GM12878 (cell line): Measurements from ENCODE around the gene APBA3. TPM values are rescaled to one million over a fixed set of nuclear protein-coding genes. Genes with fewer than 3 reads are reported as not detected.

ENCODE experiments used
- ATAC-seq: fragments of 200-7000 bp; cut with Tn5 transposase; 3 replicates; pipeline ENCODE4 v1.9.1; 2020; ENCODE audit warnings: mild to moderate bottlenecking, moderate library complexity
- BruUV-seq: library from RNA; stranded (reverse); fragments of 400-500 nt; replicated peaks from 2 replicates; lab custom pipeline; 2021; lab: Mats Ljungman, UMichigan
- CTCF ChIA-PET: fragments of 300-600 bp; sonication (Branson Sonifier 250); formaldehyde crosslinking; extraction: SDS; loops from one replicate; lab custom pipeline; 2021; ENCODE audit warnings: inconsistent platforms; lab: Yijun Ruan, JAX
- POLR2A ChIA-PET: fragments of 350-600 bp; formaldehyde crosslinking; extraction: SDS; loops from one replicate; lab custom pipeline; 2021; ENCODE audit warnings: inconsistent platforms; lab: Charles Lee
- RAD21 ChIA-PET: fragments of 300-600 bp; sonication (Branson Sonifier 250); formaldehyde crosslinking; loops from one replicate; lab custom pipeline; 2023; ENCODE audit warnings: antibody characterized with exemption; ENCODE audit not compliant: unreplicated experiment; lab: Charles Lee
- SMC1A ChIA-PET: fragments of 300-600 bp; sonication (Branson Sonifier 250); formaldehyde crosslinking; loops from one replicate; lab custom pipeline; 2023; ENCODE audit not compliant: unreplicated experiment, uncharacterized antibody; lab: Charles Lee
- DNase-seq: peaks from one replicate; pipeline ENCODE4 v3.0.0-alpha.2; 2011; ENCODE audit warnings: low read depth, low spot score
- FAIRE-seq: peaks from 3 replicates; lab custom pipeline; 2011; peaks lifted over from hg19 to GRCh38; lab: Jason Lieb, UNC
- H2AFZ ChIP-seq: 2 replicates; pipeline ENCODE4 v1.6.0; 2011; ENCODE audit warnings: low read depth, low read length, control low read depth; ENCODE audit not compliant: control insufficient read depth
- H3K27ac ChIP-seq: 2 replicates; pipeline ENCODE4 v1.5.1; 2011; ENCODE audit warnings: control low read depth; ENCODE audit not compliant: control insufficient read depth, insufficient read depth
- H3K27me3 ChIP-seq, 2 experiments: replicated peaks in 1 of 2; 2 replicates each; pipeline versions ENCODE4 v1.6.0 to v1.6.1; 2011; ENCODE audit warnings: low read length in 1 of 2; ENCODE audit not compliant: control insufficient read depth in 2 of 2, insufficient read depth in 2 of 2
- H3K36me3 ChIP-seq, 2 experiments: 2 replicates each; pipeline ENCODE4 v1.5.1; 2011; ENCODE audit warnings: low read length in 1 of 2; ENCODE audit not compliant: control insufficient read depth in 2 of 2, insufficient read depth in 2 of 2
- H3K4me1 ChIP-seq: 2 replicates; pipeline ENCODE4 v1.6.1; 2011; ENCODE audit warnings: mild to moderate bottlenecking, low read length, moderate library complexity, mixed read lengths; ENCODE audit not compliant: control insufficient read depth, insufficient read depth
- H3K4me2 ChIP-seq: 2 replicates; pipeline ENCODE4 v1.6.0; 2011; ENCODE audit warnings: control low read depth; ENCODE audit not compliant: control insufficient read depth, insufficient read depth
- H3K4me3 ChIP-seq: fragments of 200-600 bp; sonication (generic); 2 replicates; pipeline ENCODE4 v1.5.1; 2016
- H3K79me2 ChIP-seq: 2 replicates; pipeline ENCODE4 v1.6.0; 2011; ENCODE audit warnings: low read length; ENCODE audit not compliant: control insufficient read depth, insufficient read depth
- H3K9ac ChIP-seq: 2 replicates; pipeline ENCODE4 v1.8.0; 2011; ENCODE audit warnings: low read length, control low read depth, mixed read lengths; ENCODE audit not compliant: control insufficient read depth, insufficient read depth
- H3K9me3 ChIP-seq: replicated peaks from 3 replicates; pipeline ENCODE4 v1.5.1; 2011; ENCODE audit warnings: mild to moderate bottlenecking, low read length; ENCODE audit not compliant: control insufficient read depth, insufficient read depth
- H4K20me1 ChIP-seq: 2 replicates; pipeline ENCODE4 v1.6.0; 2011; ENCODE audit not compliant: control insufficient read depth, insufficient read depth
- BACH1 ChIP-seq: fragments of 450-650 bp; IDR thresholded peaks from 2 replicates; pipeline ENCODE4 v1.6.1; 2017; ENCODE audit warnings: mild to moderate bottlenecking, borderline replicate concordance
- HDAC2 ChIP-seq: fragments of 200-600 bp; sonication (generic); IDR thresholded peaks from 2 replicates; pipeline ENCODE4 v1.6.1; 2017
- IRF5 ChIP-seq: fragments of 450-650 bp; IDR thresholded peaks from 2 replicates; pipeline ENCODE4 v1.6.1; 2017; ENCODE audit warnings: borderline replicate concordance
- RELB ChIP-seq: fragments of 450-650 bp; IDR thresholded peaks from 2 replicates; pipeline ENCODE4 v1.6.1; 2017; ENCODE audit warnings: low read depth, mild to moderate bottlenecking, moderate library complexity
- SP1 ChIP-seq: IDR thresholded peaks from one replicate; pipeline ENCODE4 v1.6.1; 2011; ENCODE audit warnings: low read depth, low read length
- SRF ChIP-seq, 2 experiments: IDR thresholded peaks; 2 replicates each; pipeline ENCODE4 v1.6.1; 2011; ENCODE audit warnings: low read depth in 2 of 2, low read length in 2 of 2, mild to moderate bottlenecking in 1 of 2, moderate library complexity in 1 of 2
- USF2 ChIP-seq: IDR thresholded peaks from 2 replicates; pipeline ENCODE4 v1.6.1; 2011; ENCODE audit warnings: low read depth, low read length, improper control_type of control experiment, borderline replicate concordance
- ZNF274 ChIP-seq: IDR thresholded peaks from one replicate; pipeline ENCODE4 v1.8.0; 2011; ENCODE audit not compliant: insufficient read length, insufficient read depth
- ZSCAN29 ChIP-seq: fragments of 450-650 bp; IDR thresholded peaks from 2 replicates; pipeline ENCODE4 v1.6.1; 2017; ENCODE audit warnings: mild to moderate bottlenecking, moderate library complexity
- WGBS: methylation state at CpG from one replicate; pipeline ENCODE4 v1.1.6; 2016; ENCODE audit warnings: low lambda C conversion rate; ENCODE audit not compliant: insufficient replicate concordance, insufficient coverage; ENCODE audit errors: missing lambda C conversion rate; 5-methylcytosine and 5-hydroxymethylcytosine counted together
- in situ Hi-C: fragments of 300-500 bp; cut with MboI; formaldehyde crosslinking; loops from 9 replicates; pipeline ENCODE4 v1.14.3; 2018; ENCODE audit warnings: mixed read lengths
- intact Hi-C: fragments of 100-400 bp; cut with micrococcal nuclease; formaldehyde crosslinking; loops from one replicate; pipeline ENCODE4 v1.14.2; 2022; ENCODE audit not compliant: unreplicated experiment
- polyA plus RNA-seq, 11 experiments: library from polyadenylated mRNA; depleted of rRNA in 4 of 11; unstranded in 6 of 11; stranded (reverse) in 5 of 11; fragments of >200 nt; fragmentation: Nextera tagmentation in 4 of 11; fragmentation: Illumina TruSeq in 1 of 11; extraction: Ambion mirVana in 4 of 11; extraction: Trizol in 1 of 11; gene quantifications; 1 replicate in 1 of 11; 2 replicates in 10 of 11; pipeline versions ENCODE4 v1.2.1 to v1.2.3, GENCODE V29; 2011 to 2016; ENCODE audit warnings: inconsistent platforms in 2 of 11, missing spikeins in 2 of 11, low read depth in 1 of 11
- total RNA-seq, 4 experiments: library from RNA; depleted of rRNA in 3 of 4; stranded (reverse); fragments of >200 nt in 3 of 4; fragmentation: Illumina TruSeq in 1 of 4; extraction: Trizol in 1 of 4; gene quantifications; 2 replicates each; pipeline versions ENCODE4 v1.2.1 to v1.2.3, GENCODE V29; 2013 to 2021

APBA3 gene
- total and polyA plus RNA-seq, 10 of the 15 experiments (the other 5 are each of a cell fraction or from before 2014, with no cell fraction given): 0.31 to 36.4 (median 18.3) TPM

- TF ChIP-seq SRF (IDR thresholded peaks at IDR 0.05; ENCODE audit: low read depth in 2 of 2, low read length in 2 of 2): 0 out of 4 replicates have a peak, but pooled peaks of 1 of the 2 experiments have one; percentile 33
- TF ChIP-seq ZSCAN29: peak; percentile 94
These were observed 40.2 kb downstream of the APBA3 start (continued) for GRCh38 chr19:3721131-3721886.

GRCh38 chr19:3720349-3720917 lies 41.1 kb downstream of the APBA3 start:
- 18% methylated on average over 8 of the region's 9 CpGs for WGBS
- Histone ChIP-seq H3K27ac (no peak overlapping the region), H3K4me3 (no peak overlapping the region), H3K79me2 (no peaks in the 10 kb centered on the region), H3K36me3 (no peaks in the 10 kb centered on the region), H3K27me3 (peaks cover 1 to 3% of the 10 kb centered on the region in 2 experiments; a peak in 1 of 4 replicates), H2AFZ (no peak overlapping the region), H3K4me2 (no peak overlapping the region), H3K9ac (no peak overlapping the region), H3K4me1 (no peaks in the 10 kb centered on the region), H4K20me1 (no peaks in the 10 kb centered on the region), H3K9me3 (no peaks in the 10 kb centered on the region)
- ChIA-PET SMC1A (no interaction called here), POLR2A (no interaction called here), RAD21 (no interaction called here), CTCF (interaction anchor here (0.6 to 1.8 kb wide), 2 partner anchors 14 to 163 kb away, joined by 3 to 6 read pairs; no protein-coding TSS in a partner anchor)
- no peak for ATAC-seq
- in situ Hi-C loops (no loop called here), intact Hi-C loops (no loop called here)
- no peak for TF ChIP-seq HDAC2
- TF ChIP-seq SP1: no peak
- no peak for TF ChIP-seq BACH1
- TF ChIP-seq IRF5: no peak
- no peak for TF ChIP-seq USF2
- no peak for TF ChIP-seq RELB
- no peak for TF ChIP-seq ZNF274
- no peak for DNase-seq
- no peak for FAIRE-seq
- BruUV-seq: no TSS peak
